Measurements from ENCODE around the gene TLE2.

Gene TLE2

DNA sequence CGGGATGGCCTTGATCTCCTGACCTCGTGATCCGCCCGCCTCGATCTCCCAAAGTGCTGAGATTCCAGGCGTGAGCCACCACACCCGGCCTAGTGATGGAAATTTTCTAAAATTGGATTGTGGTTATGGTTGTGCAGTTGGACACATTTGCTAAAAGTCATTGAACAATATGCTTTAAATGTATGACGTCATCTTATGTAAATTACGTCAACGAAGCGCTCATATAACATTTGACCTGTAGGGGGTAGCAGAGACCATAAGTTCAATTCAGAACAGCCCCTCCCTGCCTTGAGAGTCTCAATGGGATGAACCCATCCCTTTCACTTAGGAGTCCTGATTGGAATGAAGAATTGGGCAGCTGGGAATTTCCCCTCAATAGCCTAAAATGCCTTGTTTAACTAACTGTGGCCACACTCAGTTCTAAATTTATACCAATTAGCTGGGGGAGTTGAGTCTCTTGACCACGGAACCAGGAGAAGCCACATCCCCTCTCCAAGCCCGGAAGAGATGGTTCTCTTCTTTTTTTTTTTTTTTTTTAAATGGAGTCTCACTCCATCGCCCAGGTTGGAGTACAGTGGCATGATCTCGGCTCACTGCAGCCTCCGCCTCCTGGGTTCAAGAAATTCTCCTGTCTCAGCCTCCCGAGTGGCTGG lies 66.9 kb downstream of the TLE2 start:
- 56% methylated on average over 9 of the region's 17 CpGs for WGBS (ENCODE audit: insufficient coverage)
- H3K9me3 ChIP-seq (ENCODE audit: control extremely low read depth in 1 of 5, control insufficient read depth in 4 of 5, insufficient read depth in 2 of 5, low read depth in 1 of 5, low read length in 4 of 5): no peaks in the 10 kb centered on the region
- H3K36me3 ChIP-seq (ENCODE audit: control insufficient read depth in 4 of 4, insufficient read depth in 4 of 4, low read length in 3 of 4): no peaks in the 10 kb centered on the region
- no peaks in the 10 kb centered on the region for H3K27me3 ChIP-seq (replicated peaks in 2 of 5; ENCODE audit: control insufficient read depth in 4 of 5, insufficient read depth in 5 of 5, low read length in 4 of 5)
- ChIA-PET CTCF (interaction anchor here (0.6 to 11.4 kb wide), 21 partner anchors 8 to 249 kb away, joined by 3 to 134 read pairs (median 4); no protein-coding TSS in a partner anchor), POLR2A (no interaction called here)
- peaks cover 0 to 3% (median 0%) of the 10 kb centered on the region in 4 experiments for H3K4me1 ChIP-seq (ENCODE audit: control extremely low read depth in 1 of 4, control insufficient read depth in 4 of 4, insufficient read depth in 4 of 4, low read length in 3 of 4)
- DNase-seq: peak; percentile 86 to 91 (median 87)
- H3K27ac ChIP-seq (ENCODE audit: insufficient read depth in 1 of 2, low read depth in 1 of 2, low read length in 2 of 2, poor library complexity in 1 of 2, severe bottlenecking in 2 of 2): no peak overlapping the region
- H3K4me3 ChIP-seq (ENCODE audit: control insufficient read depth in 1 of 7, extremely low read depth in 1 of 7, insufficient read depth in 4 of 7, low read depth in 2 of 7, low read length in 6 of 7): peak overlapping the region in 2 of 7 experiments; percentile 58 to 74

DNA sequence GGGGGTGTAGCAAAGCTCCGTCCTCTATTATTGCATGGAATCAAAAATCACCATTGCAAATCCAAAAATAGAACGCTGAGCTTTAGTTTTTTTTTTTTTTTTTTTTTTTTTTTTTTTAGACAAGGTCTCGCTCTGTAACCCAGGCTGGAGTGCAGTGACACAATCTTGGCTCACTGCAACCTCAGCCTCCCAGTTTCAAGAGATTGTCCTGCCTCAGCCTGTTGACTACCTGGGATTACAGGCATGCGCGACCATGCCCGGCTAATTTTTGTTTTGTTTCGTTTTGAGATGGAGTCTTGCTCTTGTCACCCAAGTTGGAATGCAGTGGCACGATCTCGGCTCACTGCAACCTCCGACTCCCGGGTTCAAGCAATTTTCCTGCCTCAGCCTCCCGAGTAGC lies 69.0 kb downstream of the TLE2 start:
- H3K27ac ChIP-seq (ENCODE audit: insufficient read depth in 1 of 2, low read depth in 1 of 2, low read length in 2 of 2, poor library complexity in 1 of 2, severe bottlenecking in 2 of 2): no peak overlapping the region
- H3K36me3 ChIP-seq (ENCODE audit: control insufficient read depth in 4 of 4, insufficient read depth in 4 of 4, low read length in 3 of 4): no peaks in the 10 kb centered on the region
- ChIA-PET POLR2A (no interaction called here), CTCF (interaction anchor here (0.8 to 11.4 kb wide), 6 partner anchors 9 to 153 kb away, joined by 3 to 134 read pairs (median 4); no protein-coding TSS in a partner anchor)
- no peaks in the 10 kb centered on the region for H3K27me3 ChIP-seq (replicated peaks in 2 of 5; ENCODE audit: control insufficient read depth in 4 of 5, insufficient read depth in 5 of 5, low read length in 4 of 5)
- peaks cover 0 to 3% (median 0%) of the 10 kb centered on the region in 4 experiments for H3K4me1 ChIP-seq (ENCODE audit: control extremely low read depth in 1 of 4, control insufficient read depth in 4 of 4, insufficient read depth in 4 of 4, low read length in 3 of 4)
- no peak for DNase-seq
- H3K4me3 ChIP-seq (ENCODE audit: control insufficient read depth in 1 of 7, extremely low read depth in 1 of 7, insufficient read depth in 4 of 7, low read depth in 2 of 7, low read length in 6 of 7): no peak overlapping the region
- H3K9me3 ChIP-seq (ENCODE audit: control extremely low read depth in 1 of 5, control insufficient read depth in 4 of 5, insufficient read depth in 2 of 5, low read depth in 1 of 5, low read length in 4 of 5): no peaks in the 10 kb centered on the region
- 100% methylated on average over 9 of the region's 12 CpGs for WGBS (ENCODE audit: insufficient coverage)

DNA sequence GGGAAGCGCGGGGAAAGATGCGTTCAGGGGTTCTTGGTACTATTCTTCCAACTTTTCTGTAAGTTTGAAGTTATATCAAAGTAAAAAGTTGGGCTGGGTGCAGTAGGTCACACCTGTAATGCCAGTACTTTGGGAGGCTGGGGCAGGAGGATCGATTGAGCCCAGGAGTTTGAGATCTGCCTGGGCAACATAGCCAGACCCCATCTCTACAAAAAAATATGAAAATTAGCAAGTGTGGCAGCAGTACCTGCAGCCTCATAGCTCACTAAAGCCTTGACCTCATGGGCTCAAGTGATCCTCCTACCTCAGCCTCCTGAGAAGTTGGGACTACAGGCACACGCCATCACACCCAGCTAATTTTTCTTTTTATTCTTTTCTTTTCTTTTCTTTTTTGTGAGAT lies 71.9 kb downstream of the TLE2 start:
- 94% methylated on average over 3 of the region's 5 CpGs for WGBS (ENCODE audit: insufficient coverage)
- CTCF ChIA-PET: interaction anchor here (1.3 to 11.4 kb wide), 5 partner anchors 12 to 176 kb away, joined by 3 to 134 read pairs (median 4); no protein-coding TSS in a partner anchor

DNA sequence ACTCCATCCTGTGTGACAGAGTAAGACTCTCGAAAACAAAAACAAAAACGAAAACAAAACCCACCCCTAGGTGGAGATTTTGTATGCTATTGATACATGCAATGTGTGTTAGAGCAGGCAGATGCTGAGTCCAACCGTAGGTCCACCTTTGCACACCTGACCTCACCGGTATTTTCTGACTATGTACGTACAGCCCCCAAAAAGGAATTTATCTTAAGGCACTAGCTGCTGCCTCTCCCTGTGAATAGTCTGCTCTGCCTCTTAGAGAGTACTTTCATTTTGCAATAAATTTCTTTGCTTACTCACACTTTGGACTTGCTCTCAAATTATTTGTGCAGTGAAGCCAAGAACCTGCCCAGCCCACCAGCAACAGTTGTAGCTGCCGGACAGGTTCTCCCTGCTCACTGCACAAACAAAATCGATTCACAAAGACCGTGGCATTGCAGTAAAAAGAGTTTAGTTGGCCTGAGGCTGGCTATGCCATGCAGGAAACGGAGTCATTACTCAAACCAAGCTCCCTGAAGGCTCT lies 76.1 kb downstream of the TLE2 start:
- no peaks in the 10 kb centered on the region for H3K9me3 ChIP-seq (ENCODE audit: control extremely low read depth in 1 of 5, control insufficient read depth in 4 of 5, insufficient read depth in 2 of 5, low read depth in 1 of 5, low read length in 4 of 5)
- no peak overlapping the region for H3K27ac ChIP-seq (ENCODE audit: insufficient read depth in 1 of 2, low read depth in 1 of 2, low read length in 2 of 2, poor library complexity in 1 of 2, severe bottlenecking in 2 of 2)
- CTCF ChIA-PET: interaction anchor here (1.6 to 4.7 kb wide), 4 partner anchors 9 to 305 kb away, joined by 3 to 53 read pairs (median 21); no protein-coding TSS in a partner anchor
- POLR2A ChIA-PET: no interaction called here
- peaks cover 8 to 17% (median 11%) of the 10 kb centered on the region in 4 experiments for H3K4me1 ChIP-seq (ENCODE audit: control extremely low read depth in 1 of 4, control insufficient read depth in 4 of 4, insufficient read depth in 4 of 4, low read length in 3 of 4)
- DNase-seq: no peak
- no peak overlapping the region for H3K4me3 ChIP-seq (ENCODE audit: control insufficient read depth in 1 of 7, extremely low read depth in 1 of 7, insufficient read depth in 4 of 7, low read depth in 2 of 7, low read length in 6 of 7)
- no peaks in the 10 kb centered on the region for H3K36me3 ChIP-seq (ENCODE audit: control insufficient read depth in 4 of 4, insufficient read depth in 4 of 4, low read length in 3 of 4)
- WGBS (ENCODE audit: insufficient coverage): 87% methylated on average over 7 of the region's 9 CpGs
- no peaks in the 10 kb centered on the region for H3K27me3 ChIP-seq (replicated peaks in 2 of 5; ENCODE audit: control insufficient read depth in 4 of 5, insufficient read depth in 5 of 5, low read length in 4 of 5)

More for the DNA sequence above, 71.9 kb downstream of the TLE2 start:
- Histone ChIP-seq H3K27ac (ENCODE audit: insufficient read depth in 1 of 2, low read depth in 1 of 2, low read length in 2 of 2, poor library complexity in 1 of 2, severe bottlenecking in 2 of 2) (no peak overlapping the region), H3K4me1 (ENCODE audit: control extremely low read depth in 1 of 4, control insufficient read depth in 4 of 4, insufficient read depth in 4 of 4, low read length in 3 of 4) (peaks cover 0 to under 1% (median 0%) of the 10 kb centered on the region in 4 experiments), H3K27me3 (replicated peaks in 2 of 5; ENCODE audit: control insufficient read depth in 4 of 5, insufficient read depth in 5 of 5, low read length in 4 of 5) (no peaks in the 10 kb centered on the region), H3K4me3 (ENCODE audit: control insufficient read depth in 1 of 7, extremely low read depth in 1 of 7, insufficient read depth in 4 of 7, low read depth in 2 of 7, low read length in 6 of 7) (no peak overlapping the region), H3K36me3 (ENCODE audit: control insufficient read depth in 4 of 4, insufficient read depth in 4 of 4, low read length in 3 of 4) (no peaks in the 10 kb centered on the region), H3K9me3 (ENCODE audit: control extremely low read depth in 1 of 5, control insufficient read depth in 4 of 5, insufficient read depth in 2 of 5, low read depth in 1 of 5, low read length in 4 of 5) (no peaks in the 10 kb centered on the region)
- no peak for DNase-seq
- POLR2A ChIA-PET: no interaction called here

DNA sequence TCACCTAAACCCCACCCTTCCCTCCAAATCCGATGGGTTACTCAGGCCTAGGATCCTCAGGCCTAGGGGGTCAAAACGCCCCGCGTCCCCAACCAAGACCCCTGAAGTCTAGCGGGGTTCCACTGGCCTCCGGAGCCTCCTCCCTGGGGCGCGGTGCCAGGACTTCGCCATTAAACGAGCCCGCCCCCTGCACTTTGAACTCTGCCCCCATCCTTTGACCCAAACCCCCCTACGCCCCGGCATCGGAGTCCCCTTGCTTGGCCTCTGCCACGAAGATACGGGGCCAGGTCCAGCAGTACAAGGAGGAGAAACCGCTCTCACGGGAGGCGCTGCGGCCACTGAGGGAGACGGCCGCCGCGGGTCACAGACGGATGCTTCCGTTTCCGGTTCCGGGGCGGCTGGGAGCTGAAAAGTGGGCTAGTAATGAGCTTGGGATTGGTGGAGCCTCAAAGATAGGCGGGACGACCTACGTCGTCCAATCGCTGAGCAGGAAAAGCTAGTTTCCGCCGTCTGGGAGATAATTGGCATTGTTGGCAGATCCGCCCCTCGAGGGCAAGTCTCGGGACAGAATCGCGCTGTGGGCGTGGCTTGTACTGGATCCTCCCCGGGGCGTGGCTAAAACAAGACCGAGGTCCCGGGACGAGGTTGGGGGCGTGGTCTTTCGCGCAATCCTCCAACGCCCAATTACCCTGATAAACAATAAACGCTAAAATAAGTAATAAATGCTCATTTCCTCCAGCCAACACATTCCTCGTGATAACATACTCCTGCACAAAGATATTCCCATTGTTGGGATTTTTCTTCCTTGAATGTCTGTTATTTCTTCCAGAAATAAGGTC lies 78.6 kb downstream of the TLE2 start:
- Histone ChIP-seq H3K9me3 (ENCODE audit: control extremely low read depth in 1 of 5, control insufficient read depth in 4 of 5, insufficient read depth in 2 of 5, low read depth in 1 of 5, low read length in 4 of 5) (no peaks in the 10 kb centered on the region), H3K27ac (ENCODE audit: insufficient read depth in 1 of 2, low read depth in 1 of 2, low read length in 2 of 2, poor library complexity in 1 of 2, severe bottlenecking in 2 of 2) (peak overlapping the region; percentile 87 to 97), H3K4me1 (ENCODE audit: control extremely low read depth in 1 of 4, control insufficient read depth in 4 of 4, insufficient read depth in 4 of 4, low read length in 3 of 4) (peaks cover 9 to 22% (median 11%) of the 10 kb centered on the region in 4 experiments), H3K27me3 (replicated peaks in 2 of 5; ENCODE audit: control insufficient read depth in 4 of 5, insufficient read depth in 5 of 5, low read length in 4 of 5) (no peaks in the 10 kb centered on the region), H3K36me3 (ENCODE audit: control insufficient read depth in 4 of 4, insufficient read depth in 4 of 4, low read length in 3 of 4) (no peaks in the 10 kb centered on the region), H3K4me3 (ENCODE audit: control insufficient read depth in 1 of 7, extremely low read depth in 1 of 7, insufficient read depth in 4 of 7, low read depth in 2 of 7, low read length in 6 of 7) (peak overlapping the region; percentile 70 to 93 (median 84))
- WGBS (ENCODE audit: insufficient coverage): under 1% methylated on average over 42 of the region's 53 CpGs
- ChIA-PET CTCF (interaction anchor here (0.6 to 4.7 kb wide), 22 partner anchors 8 to 297 kb away, joined by 3 to 53 read pairs (median 4); no protein-coding TSS in a partner anchor), POLR2A (interaction anchor here (0.6 to 2.1 kb wide), 16 partner anchors 9 to 1321 kb away, joined by 3 to 13 read pairs (median 4); partner anchors contain the start of genes GNA15 and ZNF555)
- DNase-seq: peak; percentile 100

DNA sequence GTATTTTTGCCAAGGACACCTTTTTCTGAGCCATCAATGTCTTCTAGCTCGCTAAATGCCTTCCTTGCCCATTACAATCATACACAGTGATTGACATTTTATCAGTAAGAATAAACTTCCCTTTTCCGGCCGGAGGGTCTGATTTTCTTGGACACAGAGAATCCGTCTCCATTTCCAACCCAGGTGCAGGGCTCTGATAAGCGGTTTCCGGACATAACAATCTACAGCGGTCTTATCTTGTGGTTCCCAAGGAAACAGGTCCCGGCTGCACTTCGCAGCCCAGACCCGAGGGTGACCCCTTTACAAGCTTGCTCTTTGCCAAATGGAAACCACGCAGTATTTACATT lies 79.2 kb downstream of the TLE2 start:
- CTCF ChIA-PET: interaction anchor here (0.6 to 4.7 kb wide), 16 partner anchors 8 to 296 kb away, joined by 3 to 53 read pairs (median 4); no protein-coding TSS in a partner anchor
- peak; percentile 90 to 96 (median 93) for DNase-seq
- WGBS (ENCODE audit: insufficient coverage): 0% methylated on average over 9 of the region's 11 CpGs

More for the DNA sequence above, 79.2 kb downstream of the TLE2 start:
- Histone ChIP-seq H3K27me3 (replicated peaks in 2 of 5; ENCODE audit: control insufficient read depth in 4 of 5, insufficient read depth in 5 of 5, low read length in 4 of 5) (no peaks in the 10 kb centered on the region), H3K36me3 (ENCODE audit: control insufficient read depth in 4 of 4, insufficient read depth in 4 of 4, low read length in 3 of 4) (no peaks in the 10 kb centered on the region), H3K4me1 (ENCODE audit: control extremely low read depth in 1 of 4, control insufficient read depth in 4 of 4, insufficient read depth in 4 of 4, low read length in 3 of 4) (peaks cover 10 to 27% (median 14%) of the 10 kb centered on the region in 4 experiments), H3K9me3 (ENCODE audit: control extremely low read depth in 1 of 5, control insufficient read depth in 4 of 5, insufficient read depth in 2 of 5, low read depth in 1 of 5, low read length in 4 of 5) (no peaks in the 10 kb centered on the region), H3K4me3 (ENCODE audit: control insufficient read depth in 1 of 7, extremely low read depth in 1 of 7, insufficient read depth in 4 of 7, low read depth in 2 of 7, low read length in 6 of 7) (peak overlapping the region; percentile 70 to 93 (median 84)), H3K27ac (ENCODE audit: insufficient read depth in 1 of 2, low read depth in 1 of 2, low read length in 2 of 2, poor library complexity in 1 of 2, severe bottlenecking in 2 of 2) (peak overlapping the region; percentile 87 to 97)
- POLR2A ChIA-PET: interaction anchor here (0.5 to 2.1 kb wide), 12 partner anchors 9 to 1322 kb away, joined by 3 to 13 read pairs (median 4); partner anchors contain the start of genes GNA15 and ZNF555

All from common myeloid progenitor, CD34-positive (primary cell).